Ascending aorta (tissue), 2 donors: ENCODE data around the gene CBFA2T2. TPM values are rescaled to one million over a fixed set of nuclear protein-coding genes. Genes with fewer than 3 reads are reported as not detected.
A peak's percentile ranks its signal among the peaks of the same experiment; 100 is the strongest.

Experiments
- DNase-seq, 2 donors: peaks; one replicate each; pipeline ENCODE4 v3.0.0-alpha.2; 2019; ENCODE audit warnings: low spot score in 2 of 2
- H3K27ac ChIP-seq, 2 donors: fragments of 200-600 bp; sonication (generic); one replicate each; pipeline ENCODE4 v1.5.1; 2016 to 2017; ENCODE audit warnings: mild to moderate bottlenecking in 1 of 2
- H3K27me3 ChIP-seq: fragments of 200-600 bp; sonication (generic); one replicate; pipeline ENCODE4 v1.5.1; 2017
- H3K36me3 ChIP-seq, 2 donors: fragments of 200-600 bp; sonication (generic); one replicate each; pipeline ENCODE4 v1.5.1; 2016
- H3K4me1 ChIP-seq, 2 donors: fragments of 200-600 bp; sonication (generic); one replicate each; pipeline ENCODE4 v1.5.1; 2016 to 2017; ENCODE audit warnings: mild to moderate bottlenecking in 1 of 2
- H3K4me3 ChIP-seq, 2 donors: fragments of 200-600 bp; sonication (generic); one replicate each; pipeline ENCODE4 v1.5.1; 2016 to 2017; ENCODE audit warnings: mild to moderate bottlenecking in 1 of 2
- H3K9me3 ChIP-seq, 2 donors: fragments of 200-600 bp; sonication (generic); one replicate each; pipeline ENCODE4 v1.5.1; 2016
- CTCF ChIP-seq, 3 experiments: fragments of 200-600 bp in 2 of 3; fragments of 450-650 bp in 1 of 3; sonication (generic) in 2 of 3; IDR thresholded peaks; one replicate each; pipeline ENCODE4 v1.5.1; 2016 to 2019; ENCODE audit warnings: antibody characterized with exemption in 3 of 3, mild to moderate bottlenecking in 1 of 3, moderate library complexity in 1 of 3
- intact Hi-C: fragments of 100-400 bp; cut with DNase I; formaldehyde crosslinking; loops from one replicate; pipeline ENCODE4 v1.15.1; 2023
- total RNA-seq: library from RNA; depleted of rRNA; stranded (reverse); fragments of >200 nt; gene quantifications from one replicate; pipeline ENCODE4 v1.1.0, GENCODE V29; 2016

CBFA2T2 gene
- total RNA-seq, 1 donor from 2014 or later: 22.4 TPM

- H3K4me3 ChIP-seq: peak within 1 kb of the TSS; percentile 78 to 85
- H3K27ac ChIP-seq: peak within 1 kb of the TSS; percentile 85 to 91
- no peak for TF ChIP-seq CTCF (IDR thresholded peaks at IDR 0.05)
- no peaks in the 10 kb centered on the region for H3K9me3 ChIP-seq
- no peaks in the 10 kb centered on the region for H3K27me3 ChIP-seq
- H3K36me3 ChIP-seq: no peaks in the 10 kb centered on the region
- intact Hi-C loops: loop anchor here (1.0 to 10.0 kb wide), 5 partner anchors 20 to 671 kb away; partner anchors contain the start of genes ACTL10, CDK5RAP1 and EIF2S2
- H3K4me1 ChIP-seq: peaks cover 9 to 23% of the 10 kb centered on the region in 2 donors
- DNase-seq: peak; percentile 87 to 97
Measured at GRCh38 chr20:33443512-33444239, 46.2 kb upstream of the CBFA2T2 start, which contains the start of gene SNTA1. Gene SNTA1 (minus strand): TSS chr20:33443763. CDS start chr20:33443620, 143 bp downstream.

GRCh38 chr20:33444797-33445560 is 44.9 kb upstream of the CBFA2T2 start:
- no peaks in the 10 kb centered on the region for H3K27me3 ChIP-seq

GRCh38 chr20:33445881-33446625 is 43.8 kb upstream of the CBFA2T2 start:
- no peak for TF ChIP-seq CTCF (IDR thresholded peaks at IDR 0.05)
- H3K27me3 ChIP-seq: no peaks in the 10 kb centered on the region

More at GRCh38 chr20:33444797-33445560, 44.9 kb upstream of the CBFA2T2 start:
- no peak for DNase-seq
- H3K4me1 ChIP-seq: peaks cover 9 to 23% of the 10 kb centered on the region in 2 donors
- peak; percentile 12 to 50 (median 25) for TF ChIP-seq CTCF (IDR thresholded peaks at IDR 0.05)
- H3K27ac ChIP-seq: peak overlapping the region; percentile 85 to 91
- peak overlapping the region in 1 of 2 donors; percentile 85 for H3K4me3 ChIP-seq
- no peaks in the 10 kb centered on the region for H3K9me3 ChIP-seq
- intact Hi-C loops: loop anchor here (5.0 to 10.0 kb wide), 4 partner anchors 42 to 670 kb away; partner anchors contain the start of genes ACTL10, CDK5RAP1 and EIF2S2
- H3K36me3 ChIP-seq: no peaks in the 10 kb centered on the region

GRCh38 chr20:33450867-33451266 is 39.0 kb upstream of the CBFA2T2 start:
- Histone ChIP-seq H3K4me1 (no peaks in the 10 kb centered on the region), H3K4me3 (no peak overlapping the region), H3K27ac (no peak overlapping the region), H3K9me3 (no peaks in the 10 kb centered on the region), H3K36me3 (no peaks in the 10 kb centered on the region), H3K27me3 (no peaks in the 10 kb centered on the region)
- DNase-seq: no peak
- intact Hi-C loops: loop anchor here (5.0 kb wide), 1 partner anchor 34 kb away; no protein-coding TSS in a partner anchor
- TF ChIP-seq CTCF (IDR thresholded peaks at IDR 0.05): no peak

More at GRCh38 chr20:33445881-33446625, 43.8 kb upstream of the CBFA2T2 start:
- intact Hi-C loops: loop anchor here (10.0 kb wide), 1 partner anchor 669 kb away; the partner anchor contains the start of gene EIF2S2
- Histone ChIP-seq H3K9me3 (no peaks in the 10 kb centered on the region), H3K4me1 (peaks cover 9 to 17% of the 10 kb centered on the region in 2 donors), H3K36me3 (no peaks in the 10 kb centered on the region), H3K4me3 (no peak overlapping the region), H3K27ac (no peak overlapping the region)
- no peak for DNase-seq
